ENCODE results near the gene AGK. TPM values are rescaled to one million over a fixed set of nuclear protein-coding genes. Genes with fewer than 3 reads are reported as not detected.

Gene AGK
- total RNA-seq, 1 experiment from 2014 or later, result 48.9 TPM

- Histone ChIP-seq H3K27me3 (ENCODE audit: low read length) (no peaks in the 10 kb centered on the region), H3K4me2 (ENCODE audit: low read depth, low read length, poor library complexity, severe bottlenecking) (no peak overlapping the region), H3K27ac (ENCODE audit: low read length) (no peak overlapping the region), H2AFZ (ENCODE audit: low read length) (no peak overlapping the region), H3K79me2 (ENCODE audit: low read length) (no peaks in the 10 kb centered on the region), H3K9me2 (replicated peaks; ENCODE audit: insufficient read depth, low read length) (no peaks in the 10 kb centered on the region), H4K20me1 (ENCODE audit: insufficient read depth, low read depth, low read length) (no peaks in the 10 kb centered on the region), H3K36me3 (ENCODE audit: insufficient read depth, low read length) (0 out of 2 replicates have a peak, but pooled peaks cover 6% of the 10 kb centered on the region), H3K4me3 (ENCODE audit: low read length) (no peak overlapping the region), H3K9me3 (ENCODE audit: low read length) (no peaks in the 10 kb centered on the region), H3K4me1 (ENCODE audit: low read length) (peaks cover 15% of the 10 kb centered on the region), H3K9ac (ENCODE audit: low read length) (no peak overlapping the region)
- no peak for DNase-seq
Observed at GRCh38 chr7:141659501-141659900, 108.3 kb downstream of the AGK start.

- H3K4me2 ChIP-seq (ENCODE audit: low read depth, low read length, poor library complexity, severe bottlenecking), result no peak overlapping the region
- no peak overlapping the region for H3K27ac ChIP-seq (ENCODE audit: low read length)
- no peaks in the 10 kb centered on the region for H4K20me1 ChIP-seq (ENCODE audit: insufficient read depth, low read depth, low read length)
- peaks cover 15% of the 10 kb centered on the region for H3K4me1 ChIP-seq (ENCODE audit: low read length)
- H2AFZ ChIP-seq (ENCODE audit: low read length), result no peak overlapping the region
- H3K9me3 ChIP-seq (ENCODE audit: low read length), result no peaks in the 10 kb centered on the region
- no peaks in the 10 kb centered on the region for H3K79me2 ChIP-seq (ENCODE audit: low read length)
- H3K9me2 ChIP-seq (replicated peaks; ENCODE audit: insufficient read depth, low read length), result no peaks in the 10 kb centered on the region
- DNase-seq, result no peak
- H3K27me3 ChIP-seq (ENCODE audit: low read length), result no peaks in the 10 kb centered on the region
- no peak overlapping the region for H3K9ac ChIP-seq (ENCODE audit: low read length)
- no peak overlapping the region for H3K4me3 ChIP-seq (ENCODE audit: low read length)
- H3K36me3 ChIP-seq (ENCODE audit: insufficient read depth, low read length), result 0 out of 2 replicates have a peak, but pooled peaks cover 6% of the 10 kb centered on the region
Observed at GRCh38 chr7:141660259-141660658, 109.0 kb downstream of the AGK start.

- Histone ChIP-seq H3K27ac (ENCODE audit: low read length) (no peak overlapping the region), H3K36me3 (ENCODE audit: insufficient read depth, low read length) (0 out of 2 replicates have a peak, but pooled peaks cover 6% of the 10 kb centered on the region)
Observed at GRCh38 chr7:141663081-141663849, 112.1 kb downstream of the AGK start.

DNA sequence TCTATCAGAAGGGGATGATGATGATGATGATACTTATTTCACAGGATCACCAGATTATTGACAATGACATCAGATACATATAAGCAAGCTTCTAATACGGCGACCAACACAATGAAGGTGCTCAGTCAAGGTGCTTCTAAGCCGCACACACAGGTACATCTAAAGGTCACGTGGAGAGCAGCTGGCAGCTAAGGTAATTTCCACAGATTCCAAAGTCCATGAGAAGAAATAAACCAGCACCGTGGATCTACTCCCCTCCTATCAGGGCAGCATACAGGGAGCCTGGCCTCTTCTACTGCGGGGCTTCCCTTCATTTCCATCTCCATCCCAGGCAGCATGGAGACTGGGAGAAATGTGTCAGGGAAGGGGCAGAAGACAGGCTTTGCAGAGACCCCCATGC, 113.2 kb downstream of the AGK start:
- Histone ChIP-seq H3K27ac (ENCODE audit: low read length) (no peak overlapping the region), H3K9ac (ENCODE audit: low read length) (no peak overlapping the region), H3K79me2 (ENCODE audit: low read length) (no peaks in the 10 kb centered on the region), H4K20me1 (ENCODE audit: insufficient read depth, low read depth, low read length) (no peaks in the 10 kb centered on the region), H3K27me3 (ENCODE audit: low read length) (no peaks in the 10 kb centered on the region), H3K4me2 (ENCODE audit: low read depth, low read length, poor library complexity, severe bottlenecking) (no peak overlapping the region), H3K4me3 (ENCODE audit: low read length) (no peak overlapping the region), H2AFZ (ENCODE audit: low read length) (no peak overlapping the region), H3K4me1 (ENCODE audit: low read length) (peaks cover 15% of the 10 kb centered on the region), H3K9me3 (ENCODE audit: low read length) (no peaks in the 10 kb centered on the region), H3K36me3 (ENCODE audit: insufficient read depth, low read length) (0 out of 2 replicates have a peak, but pooled peaks cover 6% of the 10 kb centered on the region), H3K9me2 (replicated peaks; ENCODE audit: insufficient read depth, low read length) (no peaks in the 10 kb centered on the region)
- DNase-seq, result no peak

More at GRCh38 chr7:141663081-141663849, 112.1 kb downstream of the AGK start:
- no peaks in the 10 kb centered on the region for H3K9me3 ChIP-seq (ENCODE audit: low read length)
- no peaks in the 10 kb centered on the region for H4K20me1 ChIP-seq (ENCODE audit: insufficient read depth, low read depth, low read length)
- no peak overlapping the region for H3K4me2 ChIP-seq (ENCODE audit: low read depth, low read length, poor library complexity, severe bottlenecking)
- H3K9ac ChIP-seq (ENCODE audit: low read length), result no peak overlapping the region
- H3K79me2 ChIP-seq (ENCODE audit: low read length), result no peaks in the 10 kb centered on the region
- no peak overlapping the region for H2AFZ ChIP-seq (ENCODE audit: low read length)
- H3K27me3 ChIP-seq (ENCODE audit: low read length), result no peaks in the 10 kb centered on the region
- no peak for DNase-seq
- no peak overlapping the region for H3K4me3 ChIP-seq (ENCODE audit: low read length)
- no peaks in the 10 kb centered on the region for H3K9me2 ChIP-seq (replicated peaks; ENCODE audit: insufficient read depth, low read length)
- H3K4me1 ChIP-seq (ENCODE audit: low read length), result peaks cover 15% of the 10 kb centered on the region

DNA sequence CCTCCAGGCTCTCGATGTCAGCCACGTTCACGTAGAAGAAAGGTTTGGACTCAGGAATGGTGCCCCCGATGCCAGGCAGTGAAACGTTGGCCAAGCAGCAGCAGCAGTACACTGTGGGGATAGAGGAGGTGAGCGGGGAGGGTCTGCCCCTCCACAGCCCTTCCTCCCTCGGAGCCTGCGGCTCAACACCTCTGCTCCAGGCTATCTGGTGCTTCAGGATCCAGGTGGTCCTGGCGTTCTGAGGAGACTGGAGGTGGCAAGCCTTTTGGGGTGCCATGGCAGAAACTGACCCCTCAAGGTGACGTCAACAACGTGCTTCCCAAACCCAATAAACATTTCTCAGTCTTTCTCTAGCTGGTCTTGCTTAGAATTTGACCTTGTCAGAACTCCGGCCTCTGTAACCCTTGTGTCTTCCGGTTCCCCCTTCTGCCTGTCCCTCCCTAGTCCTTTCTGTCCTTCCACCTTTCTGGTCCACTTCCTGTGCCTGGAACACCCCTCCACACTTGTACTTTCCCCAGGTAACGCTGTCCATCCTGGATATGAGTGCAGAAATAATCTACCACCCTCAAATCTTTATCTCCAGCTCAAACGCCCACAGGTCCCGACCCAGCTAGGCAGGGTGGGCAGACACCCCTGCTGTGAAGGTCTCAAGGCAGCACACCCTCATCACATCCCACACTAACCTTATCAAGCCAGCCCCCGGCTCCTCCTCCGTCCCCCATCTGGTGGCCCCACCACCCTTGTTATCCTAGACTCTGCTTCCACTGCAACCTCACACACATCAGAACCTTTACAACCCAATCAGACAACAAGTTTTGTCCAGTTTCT, 114.2 kb downstream of the AGK start:
- Histone ChIP-seq H3K4me1 (ENCODE audit: low read length) (peaks cover 11% of the 10 kb centered on the region), H3K36me3 (ENCODE audit: insufficient read depth, low read length) (0 out of 2 replicates have a peak, but pooled peaks cover 6% of the 10 kb centered on the region), H3K9ac (ENCODE audit: low read length) (no peak overlapping the region), H3K9me3 (ENCODE audit: low read length) (no peaks in the 10 kb centered on the region), H3K27ac (ENCODE audit: low read length) (no peak overlapping the region), H2AFZ (ENCODE audit: low read length) (no peak overlapping the region), H3K79me2 (ENCODE audit: low read length) (no peaks in the 10 kb centered on the region), H3K27me3 (ENCODE audit: low read length) (no peaks in the 10 kb centered on the region), H3K4me3 (ENCODE audit: low read length) (no peak overlapping the region), H3K9me2 (replicated peaks; ENCODE audit: insufficient read depth, low read length) (no peaks in the 10 kb centered on the region), H3K4me2 (ENCODE audit: low read depth, low read length, poor library complexity, severe bottlenecking) (no peak overlapping the region), H4K20me1 (ENCODE audit: insufficient read depth, low read depth, low read length) (no peaks in the 10 kb centered on the region)
- no peak for DNase-seq

- DNase-seq, result no peak
- H3K79me2 ChIP-seq (ENCODE audit: low read length), result no peaks in the 10 kb centered on the region
- H3K4me1 ChIP-seq (ENCODE audit: low read length), result peaks cover 9% of the 10 kb centered on the region
- no peaks in the 10 kb centered on the region for H4K20me1 ChIP-seq (ENCODE audit: insufficient read depth, low read depth, low read length)
- H3K36me3 ChIP-seq (ENCODE audit: insufficient read depth, low read length), result 0 out of 2 replicates have a peak, but pooled peaks cover 6% of the 10 kb centered on the region
- H3K9ac ChIP-seq (ENCODE audit: low read length), result no peak overlapping the region
- H3K4me2 ChIP-seq (ENCODE audit: low read depth, low read length, poor library complexity, severe bottlenecking), result no peak overlapping the region
- H3K9me3 ChIP-seq (ENCODE audit: low read length), result no peaks in the 10 kb centered on the region
- no peaks in the 10 kb centered on the region for H3K27me3 ChIP-seq (ENCODE audit: low read length)
- no peak overlapping the region for H2AFZ ChIP-seq (ENCODE audit: low read length)
- H3K27ac ChIP-seq (ENCODE audit: low read length), result no peak overlapping the region
- H3K9me2 ChIP-seq (replicated peaks; ENCODE audit: insufficient read depth, low read length), result no peaks in the 10 kb centered on the region
- no peak overlapping the region for H3K4me3 ChIP-seq (ENCODE audit: low read length)
Observed at GRCh38 chr7:141666071-141666470, 114.9 kb downstream of the AGK start.

DNA sequence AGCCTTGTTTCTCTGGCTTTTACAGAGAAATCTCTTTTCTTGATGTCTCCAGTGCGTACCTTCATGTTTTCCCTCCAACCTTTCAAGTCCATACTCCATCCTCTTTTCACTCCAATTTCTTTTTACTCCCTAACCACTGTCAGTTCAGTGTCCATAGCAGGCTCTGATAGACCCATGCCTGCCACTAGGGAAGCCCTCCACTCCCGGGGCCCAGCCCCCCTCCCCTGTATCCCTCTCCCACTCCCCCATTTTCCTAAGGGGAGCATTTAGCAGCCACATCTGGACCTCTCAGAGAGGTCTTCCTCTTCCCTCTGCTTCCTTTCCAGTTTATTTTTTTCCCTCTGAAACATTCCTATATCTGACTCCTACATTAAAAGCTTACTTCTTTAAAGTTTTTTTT, 117.6 kb downstream of the AGK start:
- Histone ChIP-seq H3K79me2 (ENCODE audit: low read length) (no peaks in the 10 kb centered on the region), H3K36me3 (ENCODE audit: insufficient read depth, low read length) (no peaks in the 10 kb centered on the region), H3K4me1 (ENCODE audit: low read length) (no peaks in the 10 kb centered on the region), H4K20me1 (ENCODE audit: insufficient read depth, low read depth, low read length) (no peaks in the 10 kb centered on the region), H3K27ac (ENCODE audit: low read length) (no peak overlapping the region), H3K4me3 (ENCODE audit: low read length) (no peak overlapping the region), H3K9me2 (replicated peaks; ENCODE audit: insufficient read depth, low read length) (no peaks in the 10 kb centered on the region), H3K9me3 (ENCODE audit: low read length) (no peaks in the 10 kb centered on the region), H3K27me3 (ENCODE audit: low read length) (no peaks in the 10 kb centered on the region), H2AFZ (ENCODE audit: low read length) (no peak overlapping the region), H3K9ac (ENCODE audit: low read length) (no peak overlapping the region), H3K4me2 (ENCODE audit: low read depth, low read length, poor library complexity, severe bottlenecking) (no peak overlapping the region)
- DNase-seq, result no peak

All from Karpas-422 (cell line).